Cardiac muscle cell (in vitro differentiated cells and primary cell): ENCODE results near the gene BTG4. TPM values are rescaled to one million over a fixed set of nuclear protein-coding genes. Genes with fewer than 3 reads are reported as not detected.

ENCODE experiments used
- DNase-seq, 2 donors: peaks; one replicate each; pipeline versions ENCODE4 v3.0.0 to v3.0.0-alpha.2; 2010 to 2017; ENCODE audit warnings: low read depth in 1 of 2, low spot score in 1 of 2
- H3K27ac ChIP-seq: fragments of 200-600 bp; sonication (generic); 2 replicates; pipeline ENCODE4 v1.5.1; 2016
- H3K27me3 ChIP-seq: fragments of 200-600 bp; sonication (generic); 2 replicates; pipeline ENCODE4 v1.6.0; 2016; ENCODE audit warnings: control low read depth
- H3K36me3 ChIP-seq: fragments of 200-600 bp; sonication (generic); 2 replicates; pipeline ENCODE4 v1.5.1; 2016; ENCODE audit warnings: control low read depth
- H3K4me1 ChIP-seq: fragments of 200-600 bp; sonication (generic); 2 replicates; pipeline ENCODE4 v1.8.1; 2017; ENCODE audit warnings: low read depth, mild to moderate bottlenecking, mixed run types
- H3K4me3 ChIP-seq: fragments of 200-600 bp; sonication (generic); 2 replicates; pipeline ENCODE4 v1.5.1; 2016; ENCODE audit warnings: mild to moderate bottlenecking
- H3K9me3 ChIP-seq: fragments of 200-600 bp; sonication (generic); 2 replicates; pipeline ENCODE4 v1.5.1; 2017; ENCODE audit warnings: low read depth, mild to moderate bottlenecking, control low read depth
- polyA plus RNA-seq: library from polyadenylated mRNA; unstranded; fragments of >200 nt; fragmentation: Nextera tagmentation; extraction: Ambion mirVana; gene quantifications from 2 replicates; pipeline ENCODE4 v1.2.1, GENCODE V29; 2016
- total RNA-seq: library from RNA; depleted of rRNA; stranded (reverse); fragments of >200 nt; gene quantifications from 2 replicates; pipeline ENCODE4 v1.2.3, GENCODE V29; 2016
- TF ChIP-seq, protein P1 (sequence below): IDR thresholded peaks from 2 replicates; pipeline ENCODE4 v1.5.1; 2012; ENCODE audit warnings: low read depth, mild to moderate bottlenecking, low read length

BTG4 gene
- total and polyA plus RNA-seq, 2 experiments from 2014 or later, result not detected

DNA sequence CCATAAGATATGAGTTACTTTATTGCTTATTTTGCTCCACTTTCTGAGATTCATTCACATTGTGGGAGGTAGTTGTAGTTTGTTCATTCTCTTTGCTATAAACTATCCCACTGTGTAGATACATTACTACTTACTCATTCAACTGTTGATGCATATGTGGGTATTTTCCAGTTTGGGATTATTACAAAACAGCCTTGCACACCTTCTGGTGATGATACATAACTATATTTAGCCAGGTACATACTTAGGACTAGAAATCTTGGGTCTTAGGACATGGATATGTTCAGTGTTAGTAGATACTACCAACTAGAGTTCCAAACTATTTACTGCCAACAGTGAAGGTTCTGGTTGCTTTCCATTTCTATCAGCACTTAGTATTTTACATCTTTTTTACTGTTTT, 37.8 kb downstream of the BTG4 start:
- TF ChIP-seq, protein P1, sequence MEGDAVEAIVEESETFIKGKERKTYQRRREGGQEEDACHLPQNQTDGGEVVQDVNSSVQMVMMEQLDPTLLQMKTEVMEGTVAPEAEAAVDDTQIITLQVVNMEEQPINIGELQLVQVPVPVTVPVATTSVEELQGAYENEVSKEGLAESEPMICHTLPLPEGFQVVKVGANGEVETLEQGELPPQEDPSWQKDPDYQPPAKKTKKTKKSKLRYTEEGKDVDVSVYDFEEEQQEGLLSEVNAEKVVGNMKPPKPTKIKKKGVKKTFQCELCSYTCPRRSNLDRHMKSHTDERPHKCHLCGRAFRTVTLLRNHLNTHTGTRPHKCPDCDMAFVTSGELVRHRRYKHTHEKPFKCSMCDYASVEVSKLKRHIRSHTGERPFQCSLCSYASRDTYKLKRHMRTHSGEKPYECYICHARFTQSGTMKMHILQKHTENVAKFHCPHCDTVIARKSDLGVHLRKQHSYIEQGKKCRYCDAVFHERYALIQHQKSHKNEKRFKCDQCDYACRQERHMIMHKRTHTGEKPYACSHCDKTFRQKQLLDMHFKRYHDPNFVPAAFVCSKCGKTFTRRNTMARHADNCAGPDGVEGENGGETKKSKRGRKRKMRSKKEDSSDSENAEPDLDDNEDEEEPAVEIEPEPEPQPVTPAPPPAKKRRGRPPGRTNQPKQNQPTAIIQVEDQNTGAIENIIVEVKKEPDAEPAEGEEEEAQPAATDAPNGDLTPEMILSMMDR, result no peak
- H3K4me3 ChIP-seq, result no peak overlapping the region

GRCh38 chr11:111472228-111472627, 40.0 kb downstream of the BTG4 start:
- Histone ChIP-seq H3K4me3 (no peak overlapping the region), H3K27me3 (peaks cover 3% of the 10 kb centered on the region), H3K9me3 (no peaks in the 10 kb centered on the region), H3K27ac (no peak overlapping the region), H3K4me1 (no peaks in the 10 kb centered on the region), H3K36me3 (no peaks in the 10 kb centered on the region)
- TF ChIP-seq, protein P1, result no peak
- DNase-seq, result no peak

More for the DNA sequence above, 37.8 kb downstream of the BTG4 start:
- Histone ChIP-seq H3K27ac (no peak overlapping the region), H3K36me3 (no peaks in the 10 kb centered on the region), H3K9me3 (no peaks in the 10 kb centered on the region), H3K27me3 (no peaks in the 10 kb centered on the region), H3K4me1 (no peaks in the 10 kb centered on the region)
- no peak for DNase-seq

GRCh38 chr11:111469200-111469599, 43.0 kb downstream of the BTG4 start:
- peaks cover 19% of the 10 kb centered on the region for H3K27me3 ChIP-seq
- no peak overlapping the region for H3K27ac ChIP-seq
- H3K4me1 ChIP-seq, result no peaks in the 10 kb centered on the region
- TF ChIP-seq, protein P1, result no peak
- H3K36me3 ChIP-seq, result no peaks in the 10 kb centered on the region
- no peak overlapping the region for H3K4me3 ChIP-seq
- no peaks in the 10 kb centered on the region for H3K9me3 ChIP-seq
- no peak for DNase-seq

GRCh38 chr11:111466615-111467014, 45.6 kb downstream of the BTG4 start:
- Histone ChIP-seq H3K27me3 (peaks cover 19% of the 10 kb centered on the region), H3K9me3 (no peaks in the 10 kb centered on the region), H3K27ac (no peak overlapping the region), H3K36me3 (no peaks in the 10 kb centered on the region), H3K4me3 (no peak overlapping the region), H3K4me1 (no peaks in the 10 kb centered on the region)
- TF ChIP-seq, protein P1, result no peak
- DNase-seq, result no peak

GRCh38 chr11:111465400-111465799, 46.8 kb downstream of the BTG4 start:
- no peak for DNase-seq
- no peaks in the 10 kb centered on the region for H3K4me1 ChIP-seq
- TF ChIP-seq, protein P1, result no peak
- H3K4me3 ChIP-seq, result no peak overlapping the region
- no peaks in the 10 kb centered on the region for H3K9me3 ChIP-seq
- H3K27ac ChIP-seq, result no peak overlapping the region
- H3K27me3 ChIP-seq, result peaks cover 19% of the 10 kb centered on the region
- H3K36me3 ChIP-seq, result no peaks in the 10 kb centered on the region

DNA sequence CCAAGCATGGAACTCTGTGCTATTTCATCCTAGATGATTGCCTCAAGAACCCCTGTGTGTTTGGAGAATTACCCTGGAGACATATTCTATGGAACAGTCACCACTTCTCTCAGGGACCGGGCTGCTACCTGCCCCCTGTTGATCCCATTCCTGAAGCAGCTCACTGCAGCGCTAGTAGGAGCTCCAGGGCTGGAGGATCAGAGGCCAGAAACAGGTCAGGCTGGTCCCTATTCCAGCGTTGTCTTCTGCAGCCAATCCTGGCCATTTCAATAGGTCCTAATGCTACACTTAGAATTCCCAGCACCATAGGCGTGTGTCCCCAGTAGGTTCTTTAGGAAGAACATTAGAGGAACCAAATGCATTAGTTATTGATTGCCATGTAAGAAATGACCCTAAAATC, 48.9 kb downstream of the BTG4 start:
- H3K4me3 ChIP-seq, result no peak overlapping the region
- DNase-seq, result no peak
- no peak overlapping the region for H3K27ac ChIP-seq
- TF ChIP-seq, protein P1, result no peak
- H3K4me1 ChIP-seq, result no peaks in the 10 kb centered on the region
- no peaks in the 10 kb centered on the region for H3K36me3 ChIP-seq
- H3K27me3 ChIP-seq, result peaks cover 19% of the 10 kb centered on the region
- H3K9me3 ChIP-seq, result no peaks in the 10 kb centered on the region
